D721Med (cell line): ENCODE data around the gene AOAH.

Experiments used
- DNase-seq: peaks from one replicate; pipeline ENCODE4 v3.0.0; 2011; ENCODE audit warnings: low spot score; ENCODE audit not compliant: insufficient read length
- FAIRE-seq: peaks from 2 replicates; lab custom pipeline; 2011; peaks lifted over from hg19 to GRCh38; lab: Jason Lieb, UNC
- TF ChIP-seq, protein P1 (sequence below): IDR thresholded peaks from 2 replicates; pipeline ENCODE4 v1.5.1; 2012; ENCODE audit warnings: mild to moderate bottlenecking, control low read depth; ENCODE audit not compliant: insufficient read depth; ENCODE audit errors: missing control alignments

The AOAH gene

GRCh38 chr7:36683111-36683510 lies 41.2 kb downstream of the AOAH start:
- TF ChIP-seq, protein P1, sequence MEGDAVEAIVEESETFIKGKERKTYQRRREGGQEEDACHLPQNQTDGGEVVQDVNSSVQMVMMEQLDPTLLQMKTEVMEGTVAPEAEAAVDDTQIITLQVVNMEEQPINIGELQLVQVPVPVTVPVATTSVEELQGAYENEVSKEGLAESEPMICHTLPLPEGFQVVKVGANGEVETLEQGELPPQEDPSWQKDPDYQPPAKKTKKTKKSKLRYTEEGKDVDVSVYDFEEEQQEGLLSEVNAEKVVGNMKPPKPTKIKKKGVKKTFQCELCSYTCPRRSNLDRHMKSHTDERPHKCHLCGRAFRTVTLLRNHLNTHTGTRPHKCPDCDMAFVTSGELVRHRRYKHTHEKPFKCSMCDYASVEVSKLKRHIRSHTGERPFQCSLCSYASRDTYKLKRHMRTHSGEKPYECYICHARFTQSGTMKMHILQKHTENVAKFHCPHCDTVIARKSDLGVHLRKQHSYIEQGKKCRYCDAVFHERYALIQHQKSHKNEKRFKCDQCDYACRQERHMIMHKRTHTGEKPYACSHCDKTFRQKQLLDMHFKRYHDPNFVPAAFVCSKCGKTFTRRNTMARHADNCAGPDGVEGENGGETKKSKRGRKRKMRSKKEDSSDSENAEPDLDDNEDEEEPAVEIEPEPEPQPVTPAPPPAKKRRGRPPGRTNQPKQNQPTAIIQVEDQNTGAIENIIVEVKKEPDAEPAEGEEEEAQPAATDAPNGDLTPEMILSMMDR, result no peak
- FAIRE-seq, result no peak
- no peak for DNase-seq

- no peak for FAIRE-seq
- TF ChIP-seq, protein P1, result no peak
- no peak for DNase-seq
Measured at GRCh38 chr7:36682102-36682501, 42.2 kb downstream of the AOAH start.

DNA sequence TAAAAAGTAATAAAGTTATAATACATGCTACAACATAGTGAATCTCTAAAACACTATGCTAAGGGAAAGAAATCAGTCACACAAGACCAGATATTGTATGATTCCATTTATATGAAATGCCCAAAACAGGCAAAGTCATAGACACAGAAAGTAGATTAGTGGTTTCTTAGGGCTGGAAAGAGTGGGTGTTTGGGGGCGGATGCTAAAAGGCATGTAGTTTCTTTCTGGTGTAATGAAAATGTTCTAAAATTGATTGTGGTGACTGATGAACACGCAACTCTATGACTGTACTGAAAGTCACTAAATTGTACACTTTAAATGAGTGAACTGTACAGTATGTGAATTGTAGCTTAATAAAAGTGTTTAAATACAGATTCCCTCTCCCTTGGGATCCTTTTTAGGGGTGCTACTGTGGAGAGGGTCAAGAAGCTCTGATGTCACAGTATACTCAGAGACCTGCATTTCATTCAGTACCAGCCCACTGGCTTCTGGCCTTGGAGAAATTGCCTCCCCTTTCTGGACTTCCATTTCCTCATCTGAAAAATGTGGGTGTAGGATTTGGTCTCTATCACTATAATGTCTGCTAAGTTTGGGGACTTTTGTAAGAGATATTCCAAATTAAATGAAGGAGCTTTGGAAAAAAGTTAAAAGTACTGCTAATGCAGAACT lies 46.4 kb downstream of the AOAH start:
- no peak for DNase-seq
- TF ChIP-seq, protein P1, result no peak
- no peak for FAIRE-seq

- DNase-seq, result no peak
- FAIRE-seq, result no peak
- TF ChIP-seq, protein P1, result no peak
Measured at GRCh38 chr7:36673703-36674102, 50.6 kb downstream of the AOAH start.

- FAIRE-seq (no peak), DNase-seq (no peak)
- TF ChIP-seq, protein P1, result no peak
Measured at GRCh38 chr7:36671432-36671829, 52.9 kb downstream of the AOAH start.

DNA sequence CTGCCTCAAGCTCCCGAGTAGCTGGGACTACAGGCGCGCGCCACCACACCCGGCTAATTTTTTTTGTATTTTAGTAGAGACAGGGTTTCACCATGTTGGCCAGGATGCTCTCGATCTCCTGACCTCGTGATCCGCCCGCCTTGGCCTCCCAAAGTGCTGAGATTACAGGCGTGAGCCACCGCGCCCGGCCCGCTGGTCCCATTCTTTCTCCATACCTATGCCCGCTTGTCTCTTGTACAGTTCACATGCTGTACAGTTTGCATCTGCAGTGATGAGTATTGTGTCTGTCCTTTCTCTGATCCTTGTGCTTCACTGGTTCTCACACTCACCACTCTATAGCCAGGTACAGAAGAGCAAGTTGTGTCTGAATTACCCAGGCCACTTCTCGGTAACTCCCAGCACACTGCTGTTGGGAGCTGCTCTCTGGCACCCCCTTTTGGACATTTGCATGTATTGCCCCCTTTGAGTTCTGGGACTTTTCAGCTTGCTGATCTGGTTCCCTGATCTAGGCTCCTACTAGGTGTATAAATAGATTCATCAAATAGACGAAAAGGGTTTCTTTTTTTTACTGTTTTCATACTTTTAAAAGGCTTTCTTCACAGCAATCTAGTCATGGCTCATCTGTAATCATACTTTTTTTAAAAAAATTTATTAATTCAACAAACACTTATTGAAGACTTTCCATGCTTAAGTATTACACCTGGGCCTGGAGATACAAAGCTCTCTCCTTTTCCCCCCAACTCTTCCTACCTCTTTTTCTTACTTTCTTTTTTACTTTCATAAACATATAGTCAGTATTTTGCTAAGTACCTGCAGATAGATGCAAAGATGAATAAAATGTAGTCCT lies 53.5 kb downstream of the AOAH start:
- TF ChIP-seq, protein P1, result peak; percentile 92
- no peak for FAIRE-seq
- DNase-seq, result no peak

DNA sequence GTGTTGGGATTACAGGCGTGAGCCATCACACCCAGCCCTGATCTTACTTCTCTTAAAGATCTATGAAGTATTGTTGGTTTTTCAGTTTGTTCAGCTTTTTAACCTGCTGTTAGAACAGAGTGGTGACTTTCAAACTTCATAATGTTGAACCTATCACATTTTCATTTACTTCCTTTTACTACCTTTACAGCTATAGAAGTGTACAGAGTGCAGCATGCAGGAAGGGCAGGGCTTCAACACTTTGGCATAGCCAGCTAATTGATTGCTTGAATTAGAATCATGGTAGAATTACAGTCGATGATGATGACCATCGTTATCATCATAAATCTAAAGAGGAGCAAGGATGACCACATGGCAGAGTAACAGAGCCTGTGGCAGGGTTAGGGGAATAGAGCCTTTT lies 55.5 kb downstream of the AOAH start:
- DNase-seq (no peak), FAIRE-seq (no peak)

More for the DNA sequence above, 55.5 kb downstream of the AOAH start:
- TF ChIP-seq, protein P1, result no peak
